HepG2 (cell line): ENCODE data around the gene PSD4. TPM values are rescaled to one million over a fixed set of nuclear protein-coding genes. Genes with fewer than 3 reads are reported as not detected.

Experiments used
- HNRNPLL ChIP-seq: fragments of 200-400 bp; formaldehyde crosslinking; IDR thresholded peaks from 2 replicates; pipeline ENCODE4 v1.6.1; 2017; ENCODE audit warnings: mild to moderate bottlenecking, low read depth, low read length; ENCODE audit not compliant: poor library complexity, severe bottlenecking
- MATR3 ChIP-seq: sonication (generic); formaldehyde crosslinking; IDR thresholded peaks from 2 replicates; pipeline ENCODE4 v1.4.0; 2020; ENCODE audit warnings: missing genetic modification reagents
- NFE2 ChIP-seq: sonication (generic); formaldehyde crosslinking; IDR thresholded peaks from 2 replicates; pipeline ENCODE4 v1.4.0; 2020; ENCODE audit warnings: missing genetic modification reagents
- NKX3-1 ChIP-seq: sonication (generic); formaldehyde crosslinking; IDR thresholded peaks from 2 replicates; pipeline ENCODE4 v1.5.0; 2020; ENCODE audit warnings: missing genetic modification reagents
- POGZ ChIP-seq: sonication (generic); formaldehyde crosslinking; IDR thresholded peaks from 2 replicates; pipeline ENCODE4 v1.4.0; 2020; ENCODE audit warnings: mild to moderate bottlenecking, missing genetic modification reagents
- PPARG ChIP-seq: conservative IDR thresholded peaks from 2 replicates; pipeline ENCODE4 v1.6.1; 2016; ENCODE audit warnings: missing biosample characterization, missing genetic modification reagents
- ZBTB37 ChIP-seq: sonication (generic); formaldehyde crosslinking; IDR thresholded peaks from 2 replicates; pipeline ENCODE4 v1.4.0; 2020; ENCODE audit warnings: mild to moderate bottlenecking, missing genetic modification reagents
- ZFP62 ChIP-seq: sonication (generic); formaldehyde crosslinking; IDR thresholded peaks from 2 replicates; pipeline ENCODE4 v1.4.0; 2020; ENCODE audit warnings: missing genetic modification reagents
- ZNF362 ChIP-seq: sonication (generic); formaldehyde crosslinking; IDR thresholded peaks from 2 replicates; pipeline ENCODE4 v1.4.0; 2020; ENCODE audit warnings: missing genetic modification reagents, mild to moderate bottlenecking, borderline replicate concordance
- ZNF646 ChIP-seq: sonication (generic); formaldehyde crosslinking; IDR thresholded peaks from 2 replicates; pipeline ENCODE4 v1.9.0; 2021; ENCODE audit warnings: mild to moderate bottlenecking, missing genetic modification reagents
- polyA plus RNA-seq, 8 experiments: library from polyadenylated mRNA; depleted of rRNA in 3 of 8; stranded (reverse) in 7 of 8; unstranded in 1 of 8; fragments of >200 nt; fragmentation: Illumina TruSeq in 4 of 8; extraction: Trizol in 4 of 8; gene quantifications; 2 replicates each; pipeline versions ENCODE4 v1.2.1 to v1.2.3, GENCODE V29; 2011 to 2016; ENCODE audit warnings: low read depth in 4 of 8, missing spikeins in 1 of 8, mixed read lengths in 1 of 8; ENCODE audit not compliant: insufficient read depth in 1 of 8
- total RNA-seq, 5 experiments: library from RNA; depleted of rRNA; stranded (reverse); fragments of >200 nt; fragmentation: Illumina TruSeq; extraction: Trizol; gene quantifications; 2 replicates each; pipeline ENCODE4 v1.2.3, GENCODE V29; 2016; ENCODE audit warnings: low read depth in 1 of 5

PSD4 gene
- total and polyA plus RNA-seq, 2 of the 13 experiments (the other 11 are each of a cell fraction or from before 2014, with no cell fraction given): 5.8 to 9.4 TPM

GRCh38 chr2:113138428-113139322, 35.1 kb upstream of the PSD4 start (continued):
- TF ChIP-seq ZBTB37 (CRISPR knock-in tag) (no peak), MATR3 (CRISPR knock-in tag) (no peak), NFE2 (CRISPR knock-in tag) (0 out of 2 replicates have a peak, but pooled peaks have one; percentile 19), HNRNPLL (no peak), PPARG (0 out of 2 replicates have a peak, but pooled peaks have one; percentile 10), NKX3-1 (CRISPR knock-in tag) (no peak), ZNF646 (peak; percentile 14; the same call in 1 of the 2 replicates), ZFP62 (CRISPR knock-in tag) (no peak), ZNF362 (CRISPR knock-in tag) (peak; percentile 93), POGZ (peak; percentile 38; the same call in 1 of the 2 replicates)
